Measurements from ENCODE around the gene HOXD11. TPM values are rescaled to one million over a fixed set of nuclear protein-coding genes. Genes with fewer than 3 reads are reported as not detected.

Gene HOXD11
- total and polyA plus RNA-seq, 2 of the 4 experiments (the other 2 are of a cell fraction): not detected

- Histone ChIP-seq H3K9ac (ENCODE audit: low read depth, low read length) (no peak overlapping the region), H3K23ac (ENCODE audit: low read depth, low read length) (no peak overlapping the region), H4K20me1 (ENCODE audit: insufficient read depth, low read length) (no peaks in the 10 kb centered on the region), H3K18ac (ENCODE audit: low read depth, low read length) (no peak overlapping the region), H3K27me3 (ENCODE audit: control insufficient read depth, insufficient read depth, low read length) (peaks cover 86% of the 10 kb centered on the region), H2BK15ac (ENCODE audit: low read depth, low read length) (no peak overlapping the region), H2BK20ac (ENCODE audit: low read depth, low read length) (no peak overlapping the region), H3K4me2 (ENCODE audit: low read depth, low read length) (0 out of 2 replicates have a peak overlapping the region, but pooled peaks have one; percentile 28), H4K5ac (ENCODE audit: low read depth, low read length) (no peak overlapping the region), H2BK120ac (ENCODE audit: low read depth, low read length) (no peak overlapping the region), H2AFZ (replicated peaks; ENCODE audit: low read length, poor library complexity) (peak overlapping the region; percentile 66), H2BK5ac (ENCODE audit: low read depth, low read length, poor library complexity, severe bottlenecking) (no peak overlapping the region), H4K91ac (ENCODE audit: insufficient read depth, low read depth, low read length) (no peak overlapping the region), H3K9me1 (ENCODE audit: insufficient read depth, low read length) (no peaks in the 10 kb centered on the region), H3K27ac (ENCODE audit: insufficient read depth, low read length) (no peak overlapping the region), H3K9me3 (ENCODE audit: control insufficient read depth, insufficient read depth, low read length) (no peaks in the 10 kb centered on the region; the same call in none of the 2 replicates), H3K56ac (ENCODE audit: extremely low read depth, insufficient read depth, low read length) (no peak overlapping the region), H2AK5ac (ENCODE audit: low read depth, low read length) (no peak overlapping the region), H2AK9ac (replicated peaks; ENCODE audit: low read depth, low read length, poor library complexity) (no peak overlapping the region), H3K4ac (ENCODE audit: low read depth, low read length) (no peak overlapping the region), H3K79me1 (ENCODE audit: low read depth in 1 of 2, low read length in 2 of 2) (no peaks in the 10 kb centered on the region), H3K14ac (replicated peaks; ENCODE audit: low read depth, low read length) (no peak overlapping the region), H3K4me1 (ENCODE audit: control insufficient read depth, insufficient read depth, low read length) (no peaks in the 10 kb centered on the region), H4K8ac (ENCODE audit: low read depth in 2 of 2, low read length in 2 of 2) (no peak overlapping the region), H3K4me3 (ENCODE audit: insufficient read depth, low read depth, low read length) (peak overlapping the region; percentile 7; the same call in 1 of the 2 replicates), H3K36me3 (ENCODE audit: control insufficient read depth, insufficient read depth, low read length) (no peaks in the 10 kb centered on the region)
- no TSS peak for BruUV-seq (replicated peaks)
- dilution Hi-C loops (cut with HindIII; ENCODE audit: low sequenced_read_pairs, unreplicated experiment): no loop called here
- TF ChIP-seq RFX5 (IDR thresholded peaks at IDR 0.05; ENCODE audit: low read depth, low read length) (no peak), BHLHE40 (IDR thresholded peaks at IDR 0.05; ENCODE audit: low read depth, low read length) (no peak), MXI1 (IDR thresholded peaks at IDR 0.05; ENCODE audit: borderline replicate concordance, low read depth, low read length) (no peak), SMC3 (IDR thresholded peaks at IDR 0.05; ENCODE audit: low read depth, low read length) (no peak), NFE2L2 (IDR thresholded peaks at IDR 0.05; ENCODE audit: low read depth, low read length) (no peak), CEBPB (IDR thresholded peaks at IDR 0.05; ENCODE audit: low read depth, low read length) (no peak), RAD21 (IDR thresholded peaks at IDR 0.05; ENCODE audit: low read length) (no peak), RCOR1 (IDR thresholded peaks at IDR 0.05; ENCODE audit: insufficient replicate concordance, low read length) (no peak)
- intact Hi-C loops (cut with micrococcal nuclease): no loop called here
- CTCF ChIA-PET: interaction anchor here (1.7 kb wide), 1 partner anchor 325 kb away, joined by 6 read pairs; no protein-coding TSS in a partner anchor
- POLR2A ChIA-PET (ENCODE audit: unreplicated experiment): no interaction called here
- WGBS, 2 experiments (ENCODE audit: extremely low coverage in 2 of 2, insufficient read length in 1 of 2): 9% methylated on average over 12 of the region's 43 CpGs; no CpG with 5 or more reads in 1 of the 2 experiments
- DNase-seq: no peak
- ATAC-seq (ENCODE audit: low read depth): peak; percentile 8; the same call in 1 of the 2 replicates
- in situ Hi-C loops (cut with MboI; ENCODE audit: low sequenced_read_pairs): loop anchor here (5.0 to 10.0 kb wide), 4 partner anchors 325 to 1025 kb away; no protein-coding TSS in a partner anchor
Observed at GRCh38 chr2:176129813-176130146, 22.7 kb downstream of the HOXD11 start.
